ENCODE data around the gene HOXC4.

GRCh38 chr12:54033106-54033979, 20.3 kb upstream of the HOXC4 start:
- TF ChIP-seq POLR2AphosphoS5 (IDR thresholded peaks at IDR 0.05) (no peak), CTCF (IDR thresholded peaks at IDR 0.05 in 8 of 11, conservative IDR thresholded peaks at IDR 0.05 in 3 of 11) (no peak), POLR2A (IDR thresholded peaks at IDR 0.05) (no peak)

Data from spleen (tissue), 7 donors.